HG03175 (cell line): ENCODE results near the gene CMTM3.
"Not testable (repeated sequence)": the region's sequence is repeated elsewhere in the genome, so short reads cannot be mapped to it uniquely, and the experiment has no call there.

Source experiments
- ATAC-seq: cut with Tn5 transposase; IDR thresholded peaks from one replicate; pipeline ENCODE4 v1.9.1; 2021; ENCODE audit warnings: mild to moderate bottlenecking, moderate library complexity; ENCODE audit not compliant: unreplicated experiment

CMTM3 gene

GRCh38 chr16:66660422-66661209 is 56.1 kb downstream of the CMTM3 start:
- no peak for ATAC-seq

GRCh38 chr16:66661210-66661560 is 56.7 kb downstream of the CMTM3 start:
- ATAC-seq, result no peak

- not testable (repeated sequence) for ATAC-seq
Measured at GRCh38 chr16:66661671-66662346, 57.3 kb downstream of the CMTM3 start.

GRCh38 chr16:66662445-66663194 is 58.1 kb downstream of the CMTM3 start:
- ATAC-seq, result no peak
